GM04504 (cell line): ENCODE results near the gene PPA1.
"Not testable (repeated sequence)": the region's sequence is repeated elsewhere in the genome, so short reads cannot be mapped to it uniquely, and the experiment has no call there.

Experiments used
- DNase-seq: peaks from one replicate; pipeline ENCODE4 v3.0.0-alpha.2; 2012; ENCODE audit warnings: low read depth

The PPA1 gene

GRCh38 chr10:70254778-70255328, 21.6 kb upstream of the PPA1 start:
- no peak for DNase-seq

- DNase-seq = no peak
These were observed 20.9 kb upstream of the PPA1 start for GRCh38 chr10:70253878-70254765.

- DNase-seq = no peak
These were observed 17.9 kb upstream of the PPA1 start for GRCh38 chr10:70250961-70251680.

- DNase-seq = no peak
These were observed 14.1 kb upstream of the PPA1 start for GRCh38 chr10:70247360-70247759.

GRCh38 chr10:70241081-70241480, 7.9 kb upstream of the PPA1 start:
- DNase-seq = no peak

- not testable (repeated sequence) for DNase-seq
These were observed 6.8 kb upstream of the PPA1 start for GRCh38 chr10:70239986-70240385.

GRCh38 chr10:70239077-70239976, 6.1 kb upstream of the PPA1 start:
- not testable (repeated sequence) for DNase-seq

GRCh38 chr10:70237958-70238536, 4.8 kb upstream of the PPA1 start:
- not testable (repeated sequence) for DNase-seq

GRCh38 chr10:70234668-70235447, 1.6 kb upstream of the PPA1 start:
- peak; percentile 76 for DNase-seq

GRCh38 chr10:70233939-70234300, 691 bp upstream of the PPA1 start:
- no peak for DNase-seq

- DNase-seq = no peak
These were observed 445 bp downstream of the PPA1 start for GRCh38 chr10:70232859-70233108.

GRCh38 chr10:70232155-70232858, 922 bp downstream of the PPA1 start:
- no peak for DNase-seq

GRCh38 chr10:70228491-70228890, 4.7 kb downstream of the PPA1 start:
- DNase-seq = no peak

- DNase-seq = no peak
These were observed 5.5 kb downstream of the PPA1 start for GRCh38 chr10:70227548-70228320.

GRCh38 chr10:70223728-70224127, 9.5 kb downstream of the PPA1 start:
- no peak for DNase-seq

GRCh38 chr10:70222811-70223447, 10.3 kb downstream of the PPA1 start:
- DNase-seq = not testable (repeated sequence)

GRCh38 chr10:70222340-70222794, 10.9 kb downstream of the PPA1 start:
- DNase-seq = no peak

- no peak for DNase-seq
These were observed 12.2 kb downstream of the PPA1 start for GRCh38 chr10:70221030-70221429.

GRCh38 chr10:70212879-70213278, 20.4 kb downstream of the PPA1 start:
- no peak for DNase-seq
